SK-N-SH treated with all-trans-retinoic acid at 6 μM for 48 hours (cell line): Measurements from ENCODE around the gene CCDC187.

Source experiments
- ATAC-seq: fragments of 200-7000 bp; cut with Tn5 transposase; 3 replicates; pipeline ENCODE4 v1.9.1; 2020; ENCODE audit warnings: mild to moderate bottlenecking, moderate library complexity
- ARNTL ChIP-seq: fragments of 450-650 bp; formaldehyde crosslinking; IDR thresholded peaks from 2 replicates; pipeline ENCODE4 v1.5.0; 2020; ENCODE audit warnings: low read depth, mild to moderate bottlenecking, moderate library complexity, borderline replicate concordance
- BACH2 ChIP-seq: fragments of 250-450 bp; sonication (Bioruptor Pico); IDR thresholded peaks from 2 replicates; pipeline ENCODE4 v1.9.0; 2021; ENCODE audit warnings: mild to moderate bottlenecking, borderline replicate concordance
- CREB5 ChIP-seq: fragments of 250-450 bp; sonication (Bioruptor Pico); IDR thresholded peaks from 2 replicates; pipeline ENCODE4 v1.5.1; 2020; ENCODE audit warnings: low read depth, mild to moderate bottlenecking, moderate library complexity
- CSDC2 ChIP-seq: fragments of 250-450 bp; sonication (Bioruptor Pico); IDR thresholded peaks from 2 replicates; pipeline ENCODE4 v1.5.0; 2020; ENCODE audit warnings: mild to moderate bottlenecking, moderate library complexity
- CSRNP3 ChIP-seq: fragments of 250-450 bp; sonication (Bioruptor Pico); IDR thresholded peaks from 2 replicates; pipeline ENCODE4 v1.5.1; 2021; ENCODE audit warnings: mild to moderate bottlenecking, moderate library complexity
- ESRRG ChIP-seq: fragments of 250-450 bp; sonication (Bioruptor Pico); IDR thresholded peaks from 2 replicates; pipeline ENCODE4 v1.6.1; 2021; ENCODE audit warnings: mild to moderate bottlenecking
- GLIS3 ChIP-seq: fragments of 250-450 bp; sonication (Bioruptor Pico); IDR thresholded peaks from 2 replicates; pipeline ENCODE4 v1.5.0; 2020; ENCODE audit warnings: mild to moderate bottlenecking, moderate library complexity
- ISL1 ChIP-seq: fragments of 250-450 bp; sonication (Bioruptor Pico); IDR thresholded peaks from 2 replicates; pipeline ENCODE4 v2.1.2; 2022; ENCODE audit warnings: mild to moderate bottlenecking, moderate library complexity
- OSR1 ChIP-seq: fragments of 250-450 bp; sonication (Bioruptor Pico); IDR thresholded peaks from 2 replicates; pipeline ENCODE4 v1.8.0; 2022; ENCODE audit warnings: moderate library complexity, mild to moderate bottlenecking, inconsistent platforms
- POU6F1 ChIP-seq: fragments of 250-450 bp; sonication (Bioruptor Pico); IDR thresholded peaks from 2 replicates; pipeline ENCODE4 v1.8.0; 2021; ENCODE audit warnings: low read depth, mild to moderate bottlenecking, moderate library complexity, borderline replicate concordance
- PPARA ChIP-seq: fragments of 250-450 bp; sonication (Bioruptor Pico); IDR thresholded peaks from 2 replicates; pipeline ENCODE4 v1.5.0; 2020; ENCODE audit warnings: mild to moderate bottlenecking, borderline replicate concordance
- RARB ChIP-seq: fragments of 250-450 bp; sonication (Bioruptor Pico); IDR thresholded peaks from 2 replicates; pipeline ENCODE4 v1.8.0; 2021; ENCODE audit warnings: mild to moderate bottlenecking, moderate library complexity
- SNAI2 ChIP-seq: fragments of 250-450 bp; sonication (Bioruptor Pico); IDR thresholded peaks from 2 replicates; pipeline ENCODE4 v1.5.0; 2020; ENCODE audit warnings: mild to moderate bottlenecking, moderate library complexity
- TCF4 ChIP-seq: fragments of 250-450 bp; sonication (Bioruptor Pico); IDR thresholded peaks from 2 replicates; pipeline ENCODE4 v1.8.0; 2021; ENCODE audit warnings: mild to moderate bottlenecking, moderate library complexity, borderline replicate concordance
- TOX ChIP-seq: fragments of 250-450 bp; sonication (Bioruptor Pico); IDR thresholded peaks from 2 replicates; pipeline ENCODE4 v1.8.0; 2021; ENCODE audit warnings: mild to moderate bottlenecking, moderate library complexity, borderline replicate concordance
- ZC3H10 ChIP-seq: fragments of 250-450 bp; sonication (Bioruptor Pico); IDR thresholded peaks from 2 replicates; pipeline ENCODE4 v1.5.1; 2021; ENCODE audit warnings: mild to moderate bottlenecking, moderate library complexity
- ZFP3 ChIP-seq: fragments of 250-450 bp; sonication (Bioruptor Pico); IDR thresholded peaks from 2 replicates; pipeline ENCODE4 v1.5.0; 2020; ENCODE audit warnings: mild to moderate bottlenecking, moderate library complexity
- ZFP30 ChIP-seq: fragments of 450-650 bp; formaldehyde crosslinking; IDR thresholded peaks from 2 replicates; pipeline ENCODE4 v1.5.0; 2022; ENCODE audit warnings: mild to moderate bottlenecking, moderate library complexity
- ZNF565 ChIP-seq: fragments of 450-650 bp; formaldehyde crosslinking; conservative IDR thresholded peaks from 2 replicates; pipeline ENCODE4 v1.5.0; 2020; ENCODE audit warnings: low read depth, mild to moderate bottlenecking, moderate library complexity
- ZNF70 ChIP-seq: fragments of 450-650 bp; formaldehyde crosslinking; IDR thresholded peaks from 2 replicates; pipeline ENCODE4 v1.5.0; 2020; ENCODE audit warnings: mild to moderate bottlenecking, moderate library complexity
- ZNF8 ChIP-seq: fragments of 450-650 bp; formaldehyde crosslinking; IDR thresholded peaks from 2 replicates; pipeline ENCODE4 v1.5.0; 2020; ENCODE audit warnings: mild to moderate bottlenecking, moderate library complexity
- TF ChIP-seq, protein P1 (sequence below): fragments of 250-450 bp; sonication (Bioruptor Pico); IDR thresholded peaks from 2 replicates; pipeline ENCODE4 v1.5.0; 2020; ENCODE audit warnings: mild to moderate bottlenecking, moderate library complexity
- TF ChIP-seq, protein P2 (sequence below): fragments of 250-450 bp; sonication (Bioruptor Pico); IDR thresholded peaks from 2 replicates; pipeline ENCODE4 v1.8.0; 2020; ENCODE audit warnings: mild to moderate bottlenecking, moderate library complexity, borderline replicate concordance

The CCDC187 gene

GRCh38 chr9:136218673-136219072, 85.2 kb downstream of the CCDC187 start:
- TF ChIP-seq CSDC2 (CRISPR knock-in tag) = no peak
- TF ChIP-seq TOX (CRISPR knock-in tag) = no peak
- TF ChIP-seq GLIS3 = no peak
- TF ChIP-seq ZNF565 (CRISPR knock-in tag) = no peak
- TF ChIP-seq SNAI2 = no peak
- TF ChIP-seq BACH2 (CRISPR knock-in tag) = no peak
- TF ChIP-seq POU6F1 (CRISPR knock-in tag) = no peak
- TF ChIP-seq, protein P1, sequence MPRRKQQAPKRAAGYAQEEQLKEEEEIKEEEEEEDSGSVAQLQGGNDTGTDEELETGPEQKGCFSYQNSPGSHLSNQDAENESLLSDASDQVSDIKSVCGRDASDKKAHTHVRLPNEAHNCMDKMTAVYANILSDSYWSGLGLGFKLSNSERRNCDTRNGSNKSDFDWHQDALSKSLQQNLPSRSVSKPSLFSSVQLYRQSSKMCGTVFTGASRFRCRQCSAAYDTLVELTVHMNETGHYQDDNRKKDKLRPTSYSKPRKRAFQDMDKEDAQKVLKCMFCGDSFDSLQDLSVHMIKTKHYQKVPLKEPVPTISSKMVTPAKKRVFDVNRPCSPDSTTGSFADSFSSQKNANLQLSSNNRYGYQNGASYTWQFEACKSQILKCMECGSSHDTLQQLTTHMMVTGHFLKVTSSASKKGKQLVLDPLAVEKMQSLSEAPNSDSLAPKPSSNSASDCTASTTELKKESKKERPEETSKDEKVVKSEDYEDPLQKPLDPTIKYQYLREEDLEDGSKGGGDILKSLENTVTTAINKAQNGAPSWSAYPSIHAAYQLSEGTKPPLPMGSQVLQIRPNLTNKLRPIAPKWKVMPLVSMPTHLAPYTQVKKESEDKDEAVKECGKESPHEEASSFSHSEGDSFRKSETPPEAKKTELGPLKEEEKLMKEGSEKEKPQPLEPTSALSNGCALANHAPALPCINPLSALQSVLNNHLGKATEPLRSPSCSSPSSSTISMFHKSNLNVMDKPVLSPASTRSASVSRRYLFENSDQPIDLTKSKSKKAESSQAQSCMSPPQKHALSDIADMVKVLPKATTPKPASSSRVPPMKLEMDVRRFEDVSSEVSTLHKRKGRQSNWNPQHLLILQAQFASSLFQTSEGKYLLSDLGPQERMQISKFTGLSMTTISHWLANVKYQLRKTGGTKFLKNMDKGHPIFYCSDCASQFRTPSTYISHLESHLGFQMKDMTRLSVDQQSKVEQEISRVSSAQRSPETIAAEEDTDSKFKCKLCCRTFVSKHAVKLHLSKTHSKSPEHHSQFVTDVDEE (CRISPR knock-in tag) = no peak
- TF ChIP-seq RARB (CRISPR knock-in tag) = no peak
- no peak for TF ChIP-seq ESRRG (CRISPR knock-in tag)
- no peak for TF ChIP-seq ZNF8
- ATAC-seq = no peak

GRCh38 chr9:136218271-136218670, 85.6 kb downstream of the CCDC187 start:
- no peak for TF ChIP-seq RARB (CRISPR knock-in tag)
- TF ChIP-seq PPARA (CRISPR knock-in tag) = no peak
- no peak for TF ChIP-seq GLIS3
- no peak for TF ChIP-seq ZC3H10 (CRISPR knock-in tag)
- TF ChIP-seq ESRRG (CRISPR knock-in tag) = no peak
- no peak for TF ChIP-seq ZFP30
- no peak for ATAC-seq

DNA sequence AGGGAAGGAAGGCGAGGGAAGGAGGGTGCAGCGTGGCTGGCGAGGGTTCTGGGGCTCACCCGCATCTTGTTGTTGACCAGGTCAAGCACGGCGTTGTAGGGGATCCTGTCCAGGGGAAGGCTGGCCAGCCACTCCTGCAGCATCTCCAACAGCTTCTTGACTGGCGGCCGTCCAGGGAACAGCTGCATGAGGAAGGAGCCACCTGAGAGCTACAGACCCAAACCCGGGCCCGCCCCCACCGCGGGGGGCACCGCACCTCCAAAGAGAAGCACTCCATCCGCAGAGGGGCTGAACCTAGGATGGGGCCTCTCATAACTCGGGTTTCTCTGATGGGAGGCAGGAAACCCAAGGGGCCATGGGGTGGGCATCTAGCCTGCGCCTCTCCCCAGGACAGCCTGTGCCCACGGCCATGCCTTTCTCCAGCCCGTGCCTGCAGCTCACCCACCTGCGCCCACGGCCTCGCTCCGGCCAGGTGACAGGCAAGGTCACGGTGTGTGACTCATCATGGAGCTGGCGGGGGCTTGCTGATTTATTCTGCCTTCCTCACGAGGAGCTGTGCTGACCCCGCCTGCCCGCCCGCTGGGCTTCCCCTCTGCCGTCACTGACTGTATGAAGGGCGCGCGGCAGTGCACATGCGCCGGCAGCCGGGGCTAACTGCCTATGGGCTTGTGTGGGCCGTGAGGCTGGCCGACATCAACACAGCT, 87.2 kb downstream of the CCDC187 start:
- no peak for TF ChIP-seq TOX (CRISPR knock-in tag)
- TF ChIP-seq ISL1 (CRISPR knock-in tag) = no peak
- no peak for TF ChIP-seq BACH2 (CRISPR knock-in tag)
- TF ChIP-seq TCF4 (CRISPR knock-in tag) = no peak
- no peak for TF ChIP-seq ZNF8
- TF ChIP-seq ZNF70 (CRISPR knock-in tag) = no peak
- no peak for TF ChIP-seq CSRNP3 (CRISPR knock-in tag)
- no peak for TF ChIP-seq ZNF565 (CRISPR knock-in tag)
- no peak for TF ChIP-seq SNAI2
- TF ChIP-seq ARNTL = no peak
- no peak for TF ChIP-seq ZFP3
- TF ChIP-seq PPARA (CRISPR knock-in tag) = no peak
- no peak for TF ChIP-seq CREB5 (CRISPR knock-in tag)
- TF ChIP-seq ZFP30 = no peak
- TF ChIP-seq OSR1 (CRISPR knock-in tag) = no peak
- TF ChIP-seq, protein P1 (CRISPR knock-in tag) = no peak
- no peak for TF ChIP-seq CSDC2 (CRISPR knock-in tag)
- TF ChIP-seq GLIS3 = no peak
- TF ChIP-seq, protein P2, sequence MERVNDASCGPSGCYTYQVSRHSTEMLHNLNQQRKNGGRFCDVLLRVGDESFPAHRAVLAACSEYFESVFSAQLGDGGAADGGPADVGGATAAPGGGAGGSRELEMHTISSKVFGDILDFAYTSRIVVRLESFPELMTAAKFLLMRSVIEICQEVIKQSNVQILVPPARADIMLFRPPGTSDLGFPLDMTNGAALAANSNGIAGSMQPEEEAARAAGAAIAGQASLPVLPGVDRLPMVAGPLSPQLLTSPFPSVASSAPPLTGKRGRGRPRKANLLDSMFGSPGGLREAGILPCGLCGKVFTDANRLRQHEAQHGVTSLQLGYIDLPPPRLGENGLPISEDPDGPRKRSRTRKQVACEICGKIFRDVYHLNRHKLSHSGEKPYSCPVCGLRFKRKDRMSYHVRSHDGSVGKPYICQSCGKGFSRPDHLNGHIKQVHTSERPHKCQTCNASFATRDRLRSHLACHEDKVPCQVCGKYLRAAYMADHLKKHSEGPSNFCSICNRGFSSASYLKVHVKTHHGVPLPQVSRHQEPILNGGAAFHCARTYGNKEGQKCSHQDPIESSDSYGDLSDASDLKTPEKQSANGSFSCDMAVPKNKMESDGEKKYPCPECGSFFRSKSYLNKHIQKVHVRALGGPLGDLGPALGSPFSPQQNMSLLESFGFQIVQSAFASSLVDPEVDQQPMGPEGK = no peak
- no peak for ATAC-seq
